ENCODE results near the gene C1S.

- TF ChIP-seq MAX (IDR thresholded peaks at IDR 0.05) (peak; percentile 73), USF1 (IDR thresholded peaks at IDR 0.05) (no peak; the same call in 1 of the 2 replicates), NFIC (IDR thresholded peaks at IDR 0.05) (peak; percentile 23)
Observed at GRCh38 chr12:7018350-7019042, 42.0 kb upstream of the C1S start, which contains the start of gene LPCAT3.
